GM04503 (cell line): ENCODE data around the gene SHISAL1.
A peak's percentile ranks its signal among the peaks of the same experiment; 100 is the strongest.
"Not testable (repeated sequence)": the region's sequence is repeated elsewhere in the genome, so short reads cannot be mapped to it uniquely, and the experiment has no call there.

Experiments used
- DNase-seq: peaks from one replicate; pipeline ENCODE4 v3.0.0-alpha.2; 2012; ENCODE audit warnings: low read depth

Gene SHISAL1

DNA sequence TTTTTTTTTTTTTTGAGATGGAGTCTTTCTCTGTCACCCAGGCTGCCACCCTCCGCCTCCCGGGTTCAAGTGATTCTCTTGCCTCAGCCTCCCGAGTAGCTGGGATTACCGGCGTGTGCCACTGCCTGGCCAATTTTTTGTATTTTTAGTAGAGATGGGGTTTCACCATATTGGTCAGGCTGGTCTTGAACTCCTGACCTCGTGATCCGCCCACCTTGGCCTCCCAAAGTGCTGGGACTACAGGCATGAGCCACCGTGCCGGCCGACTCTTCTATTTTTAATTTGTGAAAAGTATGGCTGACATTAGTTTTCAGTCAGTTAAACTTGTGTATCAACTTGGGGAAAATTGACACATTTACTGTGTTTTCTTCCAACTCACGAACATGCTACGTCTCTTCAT, 78.4 kb downstream of the SHISAL1 start:
- not testable (repeated sequence) for DNase-seq

DNA sequence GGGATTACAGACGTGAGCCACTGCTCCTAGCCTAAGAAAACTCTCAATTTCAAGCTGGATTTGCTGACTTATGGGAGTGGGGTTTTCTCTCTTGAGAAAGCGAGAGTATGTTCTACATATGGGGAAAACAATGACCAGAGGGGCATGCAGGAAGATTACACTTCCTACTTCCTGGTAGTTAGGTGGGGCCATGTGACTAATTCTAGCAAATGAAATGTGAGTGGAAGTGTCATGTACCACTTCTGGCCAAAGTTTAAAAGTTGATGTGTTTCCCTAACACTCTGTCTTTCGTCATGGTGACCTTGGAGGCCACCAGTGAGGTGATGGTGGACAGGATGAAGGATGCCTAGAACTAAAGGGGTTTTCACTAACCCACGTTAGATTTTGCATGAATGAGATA, 81.5 kb downstream of the SHISAL1 start:
- DNase-seq, result no peak

DNA sequence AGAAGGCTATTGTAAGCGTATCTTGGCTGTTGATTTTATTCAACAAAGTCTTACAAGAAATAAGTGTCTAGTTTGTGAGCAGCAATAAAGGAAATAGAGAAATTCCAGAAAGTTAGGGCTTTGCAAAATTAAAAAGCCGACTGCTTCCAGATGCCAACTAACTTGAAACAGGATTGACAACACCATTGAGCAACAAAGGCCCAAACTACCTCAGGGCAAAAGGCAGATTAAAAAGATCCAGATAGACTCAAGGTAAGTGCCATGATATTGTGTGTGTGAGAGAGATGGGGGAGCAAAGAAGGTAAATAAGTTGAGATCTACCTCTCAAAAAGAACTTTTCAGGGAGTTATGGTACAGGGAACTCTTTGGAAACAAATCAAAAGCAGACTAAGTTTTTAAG, 82.9 kb downstream of the SHISAL1 start:
- DNase-seq, result no peak

DNA sequence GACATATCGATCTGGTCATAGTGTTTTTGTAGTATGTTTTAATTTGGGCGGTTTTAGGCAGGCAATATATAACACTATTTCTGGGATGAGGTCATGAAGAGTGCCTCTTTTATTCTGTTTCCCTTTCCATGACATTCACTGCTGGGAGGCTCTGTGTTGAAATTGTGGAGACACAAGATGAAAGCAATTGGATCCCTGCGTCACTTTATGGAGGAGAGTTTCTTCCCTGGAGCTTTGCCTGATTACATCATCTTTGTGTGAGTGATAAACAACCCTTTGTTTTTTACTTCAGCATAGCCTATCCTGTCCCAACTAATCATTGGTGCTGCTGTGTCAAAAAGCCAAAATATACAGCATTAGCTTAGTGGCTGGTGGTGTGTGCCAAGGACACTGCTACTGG, 83.4 kb downstream of the SHISAL1 start:
- no peak for DNase-seq

DNA sequence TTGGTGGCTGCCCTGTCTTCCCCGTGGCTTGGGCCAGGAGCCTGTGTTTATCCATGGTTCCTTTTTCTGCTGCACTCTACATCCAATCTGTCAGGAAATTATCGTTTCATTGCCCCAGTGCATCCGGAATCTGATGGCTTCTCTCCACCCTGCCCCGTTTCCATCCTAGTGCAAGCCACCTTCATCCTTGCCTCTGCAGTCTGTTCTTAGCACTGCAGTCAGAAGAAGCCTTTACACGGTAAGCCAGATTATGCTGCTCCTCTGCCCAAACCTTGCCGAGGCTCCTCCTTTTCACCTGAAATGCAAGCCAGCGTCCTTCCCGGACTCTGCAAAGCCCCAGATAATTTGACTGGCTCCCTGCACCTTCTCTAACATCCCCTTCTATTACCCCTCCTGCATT, 86.9 kb downstream of the SHISAL1 start:
- DNase-seq, result no peak

DNA sequence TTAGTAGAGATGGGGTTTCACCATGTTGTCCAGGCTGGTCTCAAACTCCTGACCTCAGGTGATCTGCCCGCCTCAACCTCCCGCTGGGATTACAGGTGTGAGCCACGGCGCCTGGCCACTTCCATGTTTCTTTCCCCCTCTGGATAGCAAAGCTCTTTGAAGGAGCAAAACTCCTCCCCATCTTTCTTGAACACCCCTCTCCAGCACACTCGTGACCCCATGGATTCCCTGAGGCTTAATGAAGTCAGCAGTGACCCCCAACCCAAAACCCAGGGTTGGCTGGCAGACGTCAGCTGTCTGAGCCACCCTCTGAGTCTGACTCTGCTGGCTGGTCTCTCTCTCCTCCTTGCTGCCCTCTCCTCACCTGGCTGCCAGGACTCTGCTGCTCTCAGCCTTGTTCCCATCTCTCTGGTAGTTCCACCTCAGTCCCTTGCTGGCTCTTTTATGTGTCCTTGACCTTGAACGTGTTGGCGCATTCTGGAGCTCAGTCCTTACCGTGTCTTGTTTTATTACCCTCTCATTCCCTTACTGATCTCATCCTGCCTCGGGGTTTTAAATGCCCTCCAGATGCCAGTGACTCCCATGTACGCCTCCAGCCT, 87.6 kb downstream of the SHISAL1 start:
- no peak for DNase-seq

DNA sequence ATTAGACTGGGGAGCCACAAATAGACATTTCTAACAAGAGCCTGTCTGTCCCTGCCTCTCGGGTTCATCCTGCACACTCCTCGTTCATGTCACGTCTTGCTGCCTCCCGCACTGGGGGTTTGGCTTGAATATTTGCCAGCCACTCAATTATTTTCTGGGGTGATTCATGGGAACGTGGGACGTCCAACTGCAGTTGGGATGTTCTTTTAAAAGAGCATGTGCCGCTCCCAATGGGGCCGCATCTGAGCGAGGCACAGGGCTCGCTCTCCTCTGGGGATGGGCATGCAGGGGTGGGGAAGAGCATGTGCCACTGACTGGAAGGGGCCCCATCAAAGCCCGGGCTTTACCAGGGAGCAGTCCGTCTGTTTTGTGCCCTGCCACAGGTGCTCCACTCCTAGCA, 88.6 kb downstream of the SHISAL1 start:
- no peak for DNase-seq

DNA sequence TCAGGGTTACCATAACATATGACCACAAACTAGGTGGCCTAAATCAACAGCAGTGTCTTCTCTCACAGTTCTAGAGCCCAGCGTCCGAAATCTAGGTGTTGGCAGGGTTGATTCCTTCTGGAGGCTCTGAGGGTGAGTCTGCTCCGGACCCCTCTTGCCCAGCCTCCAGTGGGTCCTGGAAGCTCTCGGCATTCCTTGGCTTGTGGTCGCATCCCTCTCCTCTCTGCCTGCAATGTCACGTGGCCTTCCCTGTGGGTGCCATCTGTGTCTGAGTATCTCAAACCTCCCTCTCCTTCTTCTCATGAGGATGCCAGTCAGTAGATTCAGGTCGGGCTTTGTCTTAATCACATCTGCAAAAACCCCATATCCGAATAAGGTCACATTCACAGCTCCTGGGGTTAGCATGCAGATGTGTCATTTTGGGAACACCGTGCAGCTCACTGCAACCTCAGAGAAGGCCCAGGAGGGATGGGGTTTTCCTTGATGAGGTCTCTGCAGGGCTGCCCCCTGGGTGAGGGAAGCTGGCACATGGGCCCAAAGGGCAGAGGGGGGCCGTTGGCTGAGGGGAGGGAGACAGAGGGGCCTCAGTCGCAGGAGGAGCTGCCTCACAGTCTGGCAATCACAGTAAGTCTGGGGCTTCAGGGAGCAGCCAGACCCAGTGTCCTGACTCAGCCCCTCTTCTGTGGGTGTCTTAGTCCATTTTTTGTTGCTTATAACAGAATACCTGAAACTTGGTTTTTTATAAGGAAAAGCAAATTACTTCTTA, 90.9 kb downstream of the SHISAL1 start:
- DNase-seq, result no peak

DNA sequence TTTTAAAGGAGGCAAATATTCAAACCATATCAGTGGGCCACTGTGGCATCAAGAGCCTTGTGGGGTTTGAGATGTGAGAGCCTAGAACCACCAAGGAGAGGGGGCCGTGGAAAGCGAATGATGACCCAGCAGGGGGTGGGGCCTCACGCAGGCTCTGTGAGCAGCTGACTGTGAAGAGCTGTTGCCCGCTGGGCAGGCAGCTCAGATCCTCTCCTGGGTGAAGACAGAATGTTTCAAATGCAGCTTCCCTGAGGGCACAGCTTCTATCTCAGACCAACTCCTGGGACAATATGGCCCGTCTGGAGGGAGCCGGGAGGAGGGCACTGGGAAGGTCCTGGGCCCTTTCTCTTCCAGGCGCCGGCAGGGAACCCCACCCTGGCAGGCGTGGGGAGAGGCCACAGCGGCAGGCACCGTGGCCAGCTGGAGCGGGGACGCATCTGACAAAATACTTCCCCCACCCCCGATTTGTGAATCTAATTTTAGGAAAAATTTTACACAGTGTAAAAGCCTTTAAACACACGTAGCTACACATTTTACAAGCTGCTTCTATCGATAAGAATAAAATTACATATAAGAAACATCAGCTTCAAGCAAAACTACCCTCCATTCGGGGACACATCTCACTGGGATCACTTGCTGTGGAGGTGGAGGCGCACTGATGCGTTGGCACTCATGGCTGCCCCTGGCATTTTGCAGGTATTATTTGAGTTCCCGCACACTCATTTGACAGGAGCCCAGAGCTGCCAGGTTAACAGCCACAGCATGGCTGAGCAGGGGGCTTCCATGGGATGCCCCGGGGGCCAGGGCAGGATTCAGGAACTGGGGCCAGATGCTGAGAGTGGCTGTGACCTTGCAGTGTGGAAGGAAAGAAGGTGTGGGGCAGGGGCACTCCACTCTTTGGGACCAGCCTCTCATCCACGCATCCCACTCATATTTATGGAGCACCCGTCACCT, 91.7 kb downstream of the SHISAL1 start:
- no peak for DNase-seq

DNA sequence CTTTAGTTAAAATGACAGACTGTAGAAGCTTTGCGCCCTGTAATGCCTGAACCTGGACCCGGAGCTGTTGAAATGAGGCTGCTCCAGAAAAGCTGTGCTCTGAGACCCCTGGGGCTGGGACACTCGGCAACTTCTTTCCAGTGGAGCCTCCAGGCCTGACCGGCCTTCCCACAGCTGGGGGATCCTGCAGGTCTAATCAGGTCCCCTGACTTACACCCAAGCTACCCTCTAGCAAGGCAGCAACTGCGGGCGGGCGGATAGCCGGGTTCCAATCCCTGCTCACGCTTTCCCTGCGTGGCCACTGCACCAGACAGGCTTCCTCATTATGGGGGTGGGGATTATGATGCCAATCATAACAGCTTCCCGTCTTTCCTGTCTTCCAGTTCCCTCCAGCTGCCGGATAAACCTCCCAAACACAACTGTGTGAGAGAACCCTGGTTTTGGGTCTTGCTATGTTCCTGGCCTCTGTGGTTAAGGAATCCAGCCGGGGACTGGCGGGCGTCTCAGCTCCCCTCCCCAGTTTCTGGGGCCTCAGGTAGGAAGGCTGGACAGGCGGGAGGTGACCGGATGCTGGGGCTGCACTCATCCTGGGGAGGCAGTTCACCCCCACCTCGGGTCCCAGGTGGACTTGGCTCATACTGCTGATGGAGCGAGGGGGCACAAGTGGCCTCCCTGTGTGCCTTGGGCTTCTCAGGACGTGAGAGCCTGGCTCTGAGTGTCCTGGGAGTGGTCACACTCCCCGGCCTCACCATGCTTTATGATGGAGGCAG, 93.5 kb downstream of the SHISAL1 start:
- no peak for DNase-seq

DNA sequence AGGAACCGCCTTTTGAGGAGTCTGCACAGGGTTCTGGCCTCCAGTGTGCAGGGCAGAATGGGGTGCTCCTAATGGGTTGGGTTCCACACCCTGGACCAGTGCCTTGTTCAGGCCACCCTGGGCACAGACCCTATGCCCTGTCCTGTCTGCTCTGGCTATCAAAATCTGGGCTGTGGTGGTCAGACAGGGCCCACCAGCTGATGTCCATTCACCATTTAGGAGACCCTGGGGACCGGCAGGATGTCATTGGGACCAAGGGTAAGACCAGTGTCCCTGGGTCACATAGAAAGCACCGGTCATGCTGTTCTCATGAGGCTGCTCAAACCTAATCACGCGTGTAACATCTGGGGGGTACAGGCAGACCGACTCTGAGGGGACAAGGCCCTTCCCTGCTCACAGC, 94.7 kb downstream of the SHISAL1 start:
- DNase-seq, result no peak

DNA sequence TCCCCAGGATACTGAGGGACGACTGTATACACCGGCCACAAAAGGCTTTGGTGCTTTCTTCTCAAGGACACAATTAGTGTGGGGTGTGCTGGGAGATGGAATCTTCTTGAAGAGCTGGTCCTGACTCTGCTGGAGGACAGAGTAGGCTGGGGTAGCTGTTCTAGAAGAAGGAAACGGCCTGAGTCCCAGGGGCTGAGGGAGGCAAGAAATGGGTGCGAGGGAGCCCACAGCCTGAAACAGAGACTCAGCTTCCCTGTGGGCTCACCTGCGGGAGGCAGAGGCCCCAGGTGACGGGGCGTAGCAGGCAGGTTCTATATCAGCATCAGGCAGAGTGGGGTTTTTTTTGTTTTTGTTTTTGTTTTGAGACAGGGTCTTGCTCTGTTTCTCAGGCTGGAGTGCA, 95.4 kb downstream of the SHISAL1 start:
- no peak for DNase-seq

DNA sequence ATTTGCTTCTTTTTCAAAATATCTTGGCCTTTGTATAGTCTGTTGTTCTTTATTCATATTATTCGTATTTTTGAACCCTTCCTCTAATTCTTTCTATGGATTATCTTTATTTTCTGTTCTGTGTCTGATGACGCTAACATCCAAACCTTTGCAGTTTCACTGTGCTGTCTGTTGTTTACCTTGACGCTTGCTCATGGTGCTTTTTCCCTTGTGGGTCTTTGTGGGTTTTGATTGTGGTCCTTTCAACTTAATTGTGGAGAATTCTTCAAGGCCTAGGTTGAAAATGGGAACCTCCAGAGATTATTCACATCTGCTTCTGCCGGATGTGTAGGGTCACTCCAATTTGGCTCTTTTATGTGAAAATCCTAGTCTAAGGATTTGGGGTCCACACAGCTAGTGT, 97.5 kb downstream of the SHISAL1 start:
- DNase-seq, result no peak

DNA sequence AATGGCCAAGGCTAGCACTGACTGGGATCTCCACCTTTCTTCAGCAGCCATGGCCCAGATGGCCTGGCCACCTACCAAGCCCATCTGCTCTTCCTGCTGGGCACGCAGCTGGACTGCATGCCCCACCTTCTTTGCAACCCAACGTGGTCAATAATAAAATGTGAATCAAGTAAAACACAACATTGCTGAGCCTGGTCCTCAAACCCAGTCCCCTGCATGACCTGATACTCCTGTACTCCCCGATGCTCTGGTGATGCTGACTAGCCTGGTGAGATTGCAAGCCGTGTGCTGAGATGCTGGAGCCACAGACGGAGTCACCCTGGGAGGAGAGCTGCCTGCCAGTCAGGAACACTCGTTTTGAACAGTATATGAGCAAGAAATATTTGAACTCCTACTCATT, 98.0 kb downstream of the SHISAL1 start:
- no peak for DNase-seq

DNA sequence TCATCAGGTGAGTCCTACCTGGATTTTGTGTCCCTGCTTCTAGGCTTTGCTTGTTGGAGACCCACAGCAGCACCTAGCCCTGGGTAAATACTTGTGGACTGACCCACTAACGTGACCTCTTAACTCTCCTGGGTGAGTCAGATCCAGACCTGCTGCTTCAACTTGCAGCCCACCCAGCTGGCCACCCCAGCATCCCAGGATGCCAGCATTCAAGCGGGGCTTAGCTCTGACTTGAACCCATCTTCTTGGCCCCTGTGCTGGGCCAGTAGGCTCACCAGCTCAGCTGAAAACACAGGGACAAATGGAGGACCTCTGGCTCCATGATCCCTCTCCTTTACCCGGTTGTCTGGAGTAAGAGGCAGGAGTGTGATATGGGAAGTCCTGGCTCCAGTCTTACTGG, 98.6 kb downstream of the SHISAL1 start:
- DNase-seq, result no peak

DNA sequence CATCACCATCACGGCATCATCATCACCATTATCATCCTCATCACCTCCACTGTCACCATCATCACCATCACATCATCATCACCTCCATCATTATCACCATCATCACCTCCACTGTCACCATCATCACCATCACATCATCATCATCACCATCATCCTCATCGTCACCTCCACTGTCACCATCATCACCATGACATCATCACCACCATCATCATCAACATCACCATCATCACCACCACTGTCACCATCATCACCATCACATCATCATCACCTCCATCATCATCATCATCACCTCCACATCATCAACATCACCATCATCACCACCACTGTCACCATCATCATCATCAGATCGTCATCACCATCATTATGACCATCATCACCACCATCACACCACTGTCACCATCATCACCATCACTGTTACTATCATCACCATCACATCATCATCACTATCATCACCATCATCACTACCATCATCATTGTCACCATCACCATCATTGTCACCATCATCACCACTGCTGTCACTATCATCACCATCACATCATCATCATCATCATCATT, 99.2 kb downstream of the SHISAL1 start:
- no peak for DNase-seq

DNA sequence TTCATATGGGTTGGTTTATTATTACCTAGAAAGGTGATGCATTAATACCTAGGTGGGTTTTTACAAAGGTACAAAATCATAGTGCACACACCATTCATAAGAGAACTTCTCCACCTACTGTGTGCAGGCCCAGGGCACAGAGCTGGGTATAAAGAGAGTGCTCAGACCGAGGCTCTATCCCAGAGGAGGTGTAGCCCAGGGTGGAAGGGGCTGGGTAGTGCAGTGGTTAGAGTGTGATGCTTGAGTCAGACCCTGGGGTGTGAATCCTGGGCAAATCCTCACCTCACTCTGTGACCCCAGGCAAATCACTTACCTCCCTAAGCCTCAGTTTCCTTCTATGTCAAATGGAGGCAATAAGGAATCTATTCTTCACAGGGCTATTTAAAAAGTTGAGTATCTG, 99.8 kb downstream of the SHISAL1 start:
- no peak for DNase-seq

DNA sequence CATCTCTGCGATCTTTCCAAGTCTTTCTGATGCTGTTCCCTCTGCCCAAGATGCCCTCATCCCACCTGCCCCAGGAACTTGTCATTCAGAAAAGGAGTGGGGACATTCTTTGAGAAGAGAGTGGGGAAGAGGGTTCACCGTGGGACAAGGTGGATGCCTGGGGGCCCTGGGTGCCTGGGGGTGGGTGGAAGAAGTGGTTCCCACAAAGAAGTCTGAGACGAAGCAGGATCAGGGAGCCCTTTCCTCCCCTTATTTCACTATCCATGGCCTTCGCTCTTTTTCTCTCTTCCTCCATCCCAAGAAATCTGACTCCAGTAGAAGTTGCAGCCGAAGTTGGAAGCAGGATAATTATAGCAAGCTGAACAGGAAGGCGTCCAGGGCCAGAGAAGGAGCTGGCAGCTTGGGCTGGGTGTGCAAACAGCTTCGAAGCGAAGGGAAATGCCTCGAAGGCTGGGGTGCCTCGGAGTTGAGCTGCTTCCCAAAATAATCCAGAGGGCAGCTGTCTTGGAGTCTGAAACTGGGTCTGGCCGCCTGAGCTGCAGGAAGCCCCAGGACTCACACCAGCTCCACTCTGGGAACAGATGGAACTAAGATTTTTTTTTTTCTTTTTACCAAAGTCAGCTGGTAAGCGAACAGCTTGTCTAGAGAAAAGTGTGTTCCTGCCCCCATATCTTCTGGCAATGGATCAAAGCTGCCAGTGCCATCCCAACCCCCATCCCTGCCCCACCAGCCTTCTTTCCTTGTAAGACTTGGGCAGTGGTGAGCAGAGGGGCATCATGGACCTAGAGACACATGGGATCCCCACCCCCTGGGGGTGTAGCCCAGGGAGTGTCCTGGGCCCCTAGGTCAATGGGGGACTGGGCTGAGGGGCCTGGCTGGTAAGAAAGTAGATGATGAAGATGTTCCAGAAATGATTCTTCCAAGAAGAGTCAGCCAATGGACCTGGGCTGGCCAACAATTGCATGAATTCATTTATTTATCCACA, 100.5 kb downstream of the SHISAL1 start:
- DNase-seq, result no peak

DNA sequence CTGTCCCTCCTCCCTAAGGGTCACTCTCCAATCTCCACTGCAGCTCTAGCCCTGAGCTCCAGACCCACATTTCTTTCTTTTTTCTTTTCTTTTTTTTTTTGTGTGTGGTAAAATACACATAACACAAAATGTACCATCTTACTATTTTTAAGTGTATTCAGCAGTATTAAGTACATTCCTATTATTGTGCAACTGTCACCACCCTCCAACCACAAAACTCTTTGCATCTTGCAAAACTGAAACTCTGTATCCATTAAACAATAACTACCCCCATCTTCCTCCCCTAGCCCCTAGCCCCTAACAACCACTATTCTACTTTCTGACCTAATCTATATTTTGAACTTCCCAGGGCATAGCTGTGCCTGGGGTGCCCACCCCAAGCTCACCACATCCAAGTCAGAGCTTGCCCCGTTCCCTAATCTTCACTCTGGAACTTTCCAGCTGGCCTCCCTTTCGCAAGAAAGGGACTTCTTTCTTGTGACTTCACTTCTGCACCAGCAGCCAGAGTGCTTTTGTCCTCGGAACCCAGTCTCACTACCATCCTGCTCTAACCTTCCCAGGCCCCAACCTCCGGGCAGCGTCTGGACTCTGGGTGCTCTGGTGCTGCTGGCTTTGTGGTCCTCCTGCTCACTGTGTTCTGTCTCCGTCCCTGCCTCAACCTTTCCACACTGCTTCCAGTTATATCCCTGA, 101.3 kb downstream of the SHISAL1 start:
- DNase-seq, result no peak

DNA sequence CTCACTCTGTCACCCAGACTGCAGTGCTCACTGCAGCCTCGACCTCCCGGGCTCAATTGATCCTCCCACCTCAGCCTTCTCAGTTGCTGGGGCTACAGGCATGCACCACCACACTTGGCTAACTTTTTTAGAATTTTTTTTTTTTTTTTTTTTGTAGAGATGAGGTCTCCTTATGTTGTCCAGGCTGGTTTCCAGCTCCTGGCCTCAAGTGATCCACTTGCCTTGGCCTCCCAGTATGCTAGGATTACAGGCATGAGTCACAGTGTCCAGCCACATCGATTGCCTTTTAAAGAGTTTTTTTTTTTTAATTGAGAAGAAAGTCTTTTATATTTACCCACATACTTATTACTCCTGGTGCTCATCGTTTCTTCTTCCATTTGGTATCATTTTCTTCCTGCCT, 102.0 kb downstream of the SHISAL1 start:
- DNase-seq, result peak; percentile 41
